DOHH2 (cell line): ENCODE measurements around the gene PCGF2.

Source experiments
- CTCF ChIP-seq: fragments of 200-600 bp; sonication (generic); IDR thresholded peaks from one replicate; pipeline ENCODE4 v1.5.1; 2014; ENCODE audit warnings: antibody characterized with exemption, mild to moderate bottlenecking, low read depth, low read length; ENCODE audit not compliant: poor library complexity, severe bottlenecking
- EZH2phosphoT487 ChIP-seq: fragments of 200-600 bp; sonication (generic); IDR thresholded peaks from 2 replicates; pipeline ENCODE4 v1.6.1; 2017; ENCODE audit warnings: borderline replicate concordance, mild to moderate bottlenecking, antibody characterized with exemption, low read length, moderate library complexity, mixed read lengths

- TF ChIP-seq CTCF (no peak), EZH2phosphoT487 (no peak)
Observed at GRCh38 chr17:38740806-38741205, 7.3 kb downstream of the PCGF2 start.
